WTC11 (cell line): ENCODE measurements around the gene AP5Z1.

Experiments
- ATF3 ChIP-seq: sonication (generic); formaldehyde crosslinking; conservative IDR thresholded peaks from 2 replicates; pipeline ENCODE4 v1.8.1; 2022; ENCODE audit warnings: mild to moderate bottlenecking, missing genetic modification reagents
- RELA ChIP-seq: sonication (generic); formaldehyde crosslinking; IDR thresholded peaks from 2 replicates; pipeline ENCODE4 v1.8.1; 2022; ENCODE audit warnings: missing genetic modification reagents, mild to moderate bottlenecking, borderline replicate concordance
- SMAD3 ChIP-seq: sonication (generic); formaldehyde crosslinking; IDR thresholded peaks from 2 replicates; pipeline ENCODE4 v1.8.0; 2022; ENCODE audit warnings: missing genetic modification reagents, mild to moderate bottlenecking, borderline replicate concordance
- ZNF281 ChIP-seq: sonication (generic); formaldehyde crosslinking; IDR thresholded peaks from 2 replicates; pipeline ENCODE4 v1.8.0; 2023; ENCODE audit warnings: mild to moderate bottlenecking, missing genetic modification reagents
- ZNF512 ChIP-seq: sonication (generic); formaldehyde crosslinking; IDR thresholded peaks from 2 replicates; pipeline ENCODE4 v1.8.1; 2022; ENCODE audit warnings: missing genetic modification reagents, borderline replicate concordance
- TF ChIP-seq, protein P1 (sequence below): fragments of 200-600 bp; IDR thresholded peaks from 2 replicates; pipeline ENCODE4 v1.8.0; 2022; ENCODE audit warnings: antibody characterized with exemption

GRCh38 chr7:4796453-4796852 is 21.0 kb downstream of the AP5Z1 start:
- no peak for TF ChIP-seq ATF3
- TF ChIP-seq, protein P1, sequence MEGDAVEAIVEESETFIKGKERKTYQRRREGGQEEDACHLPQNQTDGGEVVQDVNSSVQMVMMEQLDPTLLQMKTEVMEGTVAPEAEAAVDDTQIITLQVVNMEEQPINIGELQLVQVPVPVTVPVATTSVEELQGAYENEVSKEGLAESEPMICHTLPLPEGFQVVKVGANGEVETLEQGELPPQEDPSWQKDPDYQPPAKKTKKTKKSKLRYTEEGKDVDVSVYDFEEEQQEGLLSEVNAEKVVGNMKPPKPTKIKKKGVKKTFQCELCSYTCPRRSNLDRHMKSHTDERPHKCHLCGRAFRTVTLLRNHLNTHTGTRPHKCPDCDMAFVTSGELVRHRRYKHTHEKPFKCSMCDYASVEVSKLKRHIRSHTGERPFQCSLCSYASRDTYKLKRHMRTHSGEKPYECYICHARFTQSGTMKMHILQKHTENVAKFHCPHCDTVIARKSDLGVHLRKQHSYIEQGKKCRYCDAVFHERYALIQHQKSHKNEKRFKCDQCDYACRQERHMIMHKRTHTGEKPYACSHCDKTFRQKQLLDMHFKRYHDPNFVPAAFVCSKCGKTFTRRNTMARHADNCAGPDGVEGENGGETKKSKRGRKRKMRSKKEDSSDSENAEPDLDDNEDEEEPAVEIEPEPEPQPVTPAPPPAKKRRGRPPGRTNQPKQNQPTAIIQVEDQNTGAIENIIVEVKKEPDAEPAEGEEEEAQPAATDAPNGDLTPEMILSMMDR, result no peak
- TF ChIP-seq SMAD3 (CRISPR knock-in tag), result no peak
- no peak for TF ChIP-seq ZNF281
- no peak for TF ChIP-seq RELA
- TF ChIP-seq ZNF512 (CRISPR knock-in tag), result no peak
